Activated CD8-positive, alpha-beta memory T cell treated with anti-CD3 and anti-CD28 coated beads for 24 hours (primary cell): ENCODE measurements around the gene KRR1.
"Not testable (repeated sequence)": the region's sequence is repeated elsewhere in the genome, so short reads cannot be mapped to it uniquely, and the experiment has no call there.

Experiments
- DNase-seq: peaks from one replicate; pipeline ENCODE4 v3.0.0-alpha.2; 2020

Gene KRR1

GRCh38 chr12:75474116-75474515 is 37.3 kb downstream of the KRR1 start:
- DNase-seq: no peak

GRCh38 chr12:75471902-75472890 is 39.2 kb downstream of the KRR1 start:
- no peak for DNase-seq

DNA sequence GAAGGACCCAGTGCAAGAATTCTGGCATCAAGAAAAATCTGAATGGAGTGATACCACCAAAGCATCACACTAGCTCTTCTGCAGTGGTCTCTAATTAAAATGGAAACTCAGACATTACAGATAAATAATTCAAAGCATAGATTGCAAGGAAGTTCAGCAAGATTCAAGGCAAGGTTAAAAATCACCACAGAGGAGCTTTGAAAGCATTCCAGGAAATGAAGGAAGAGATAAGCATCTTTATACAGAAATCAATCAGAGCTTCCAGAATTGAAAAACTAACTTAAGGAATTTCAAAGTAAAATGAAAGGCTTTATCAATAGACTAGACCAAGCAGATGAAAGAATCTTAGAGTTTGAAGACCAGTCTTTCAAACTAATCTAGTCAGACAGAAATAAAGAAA is 51.2 kb downstream of the KRR1 start:
- DNase-seq: no peak

DNA sequence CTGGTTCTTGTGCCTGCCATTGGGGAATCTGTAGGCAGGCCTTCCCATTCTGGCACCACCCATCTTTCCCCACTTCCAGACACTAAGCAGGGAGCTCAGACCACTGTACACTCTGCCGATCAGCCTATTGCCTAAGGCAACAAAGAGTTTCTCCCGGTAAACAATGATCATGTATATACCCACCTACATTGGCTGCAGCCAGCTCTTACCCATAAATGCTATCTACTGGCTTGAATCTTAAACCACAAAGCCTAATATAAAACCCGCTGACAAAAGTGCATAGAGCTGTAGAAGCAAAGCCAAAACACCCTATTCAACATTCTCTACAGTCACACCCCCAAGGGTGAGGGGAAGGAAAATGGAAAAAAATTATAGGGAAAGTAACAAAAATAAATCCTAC is 51.7 kb downstream of the KRR1 start:
- DNase-seq: no peak

- DNase-seq: not testable (repeated sequence)
These were observed 53.5 kb downstream of the KRR1 start for GRCh38 chr12:75457866-75458265.

- no peak for DNase-seq
These were observed 54.2 kb downstream of the KRR1 start for GRCh38 chr12:75457191-75457590.

GRCh38 chr12:75455839-75456238 is 55.6 kb downstream of the KRR1 start:
- DNase-seq: no peak

DNA sequence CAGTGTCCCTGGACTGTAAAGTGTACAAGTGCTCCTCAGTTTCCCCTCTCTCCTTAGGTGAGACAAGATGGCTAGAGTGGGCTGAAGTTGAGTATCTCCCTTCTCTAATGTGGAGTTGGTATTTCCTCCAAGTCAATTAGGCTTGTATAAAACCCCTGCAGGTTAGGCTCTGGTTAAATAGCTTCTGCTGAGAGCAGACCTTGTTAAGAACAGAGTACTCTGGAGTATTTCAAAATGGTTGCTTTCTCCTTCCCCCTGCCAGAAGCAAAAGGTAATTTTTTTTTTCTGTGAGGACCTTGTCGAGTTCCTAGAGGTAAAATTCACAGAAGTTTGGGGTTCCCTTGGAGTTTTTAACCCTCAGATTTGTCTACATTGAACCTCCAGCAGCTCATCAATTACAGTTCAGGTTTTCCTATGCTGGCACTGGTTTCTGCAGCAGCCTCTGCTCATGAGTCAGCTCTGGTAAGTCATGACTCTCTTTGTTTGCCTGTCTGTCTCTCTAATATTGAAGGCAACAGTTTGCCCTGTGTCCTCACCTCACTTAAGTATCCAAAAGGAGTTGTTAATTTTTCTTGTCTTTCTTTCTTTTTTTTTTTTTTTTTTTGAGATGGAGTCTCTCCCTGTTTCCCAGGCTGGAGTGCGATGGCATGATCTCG is 58.6 kb downstream of the KRR1 start:
- DNase-seq: no peak

DNA sequence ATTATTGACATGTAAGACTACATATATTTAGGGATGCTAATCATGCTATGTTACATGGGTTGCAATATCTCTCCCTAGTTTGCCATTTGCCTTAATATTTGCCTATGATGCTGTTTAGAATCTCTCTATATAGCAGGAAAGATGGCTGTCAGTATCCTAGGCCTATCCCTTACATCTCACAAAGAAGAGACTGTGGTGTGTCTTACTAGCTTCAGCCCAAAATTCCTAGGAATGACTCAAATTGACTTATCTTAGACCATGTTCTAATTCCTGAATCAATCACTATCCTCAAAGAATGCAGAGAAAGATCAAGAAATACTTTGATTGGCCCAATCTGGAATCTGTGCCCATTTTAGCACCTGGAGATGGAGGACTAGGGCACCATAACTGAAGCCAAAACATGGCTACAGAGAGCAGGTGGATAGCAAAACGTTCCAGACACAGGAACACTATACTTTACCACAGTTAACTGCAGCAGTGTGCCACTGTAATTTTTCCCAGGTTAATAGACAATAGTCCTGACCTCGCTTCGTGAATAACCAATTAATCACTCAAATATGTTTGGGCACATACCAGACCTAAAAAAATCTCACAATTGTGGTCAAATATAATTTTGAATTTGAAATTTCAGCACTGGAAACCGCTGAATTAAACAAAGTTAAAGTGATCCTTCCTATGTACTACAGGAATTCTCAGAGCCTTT is 63.6 kb downstream of the KRR1 start:
- no peak for DNase-seq

DNA sequence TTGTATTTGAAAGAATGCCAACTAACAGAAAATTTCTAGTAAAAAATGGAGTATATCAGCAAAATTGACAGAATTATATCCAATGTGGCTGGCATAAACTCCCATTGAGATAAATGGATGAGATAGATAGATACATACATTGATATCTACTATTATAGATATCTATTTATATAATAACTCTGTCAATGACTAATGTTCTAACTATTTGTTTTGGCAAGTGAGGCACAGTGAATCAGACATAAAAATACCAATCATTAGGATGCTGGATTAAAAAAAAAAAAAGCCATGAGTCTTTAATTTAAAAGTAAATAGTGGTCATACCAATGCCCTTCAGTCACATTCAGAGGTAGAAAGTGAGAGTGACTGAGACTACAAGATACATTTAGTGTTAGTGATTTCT is 64.6 kb downstream of the KRR1 start:
- no peak for DNase-seq

DNA sequence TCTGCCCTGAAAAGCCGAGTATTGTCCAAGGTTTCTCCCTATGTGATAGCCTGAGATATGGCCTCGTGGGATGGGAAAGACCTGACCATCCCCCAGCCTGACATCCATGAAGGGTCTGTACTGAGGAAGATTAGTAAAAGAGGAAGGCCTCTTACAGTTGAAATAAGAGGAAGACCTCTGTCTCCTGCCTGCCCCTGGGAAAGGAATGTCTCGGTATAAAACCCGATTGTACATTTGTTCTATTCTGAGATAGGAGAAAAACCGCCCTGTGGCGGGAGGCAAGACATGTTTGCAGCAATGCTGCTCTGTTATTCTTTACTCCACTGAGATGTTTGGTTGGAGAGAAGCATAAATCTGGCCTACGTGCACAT is 66.3 kb downstream of the KRR1 start:
- DNase-seq: not testable (repeated sequence)

- DNase-seq: no peak
These were observed 66.8 kb downstream of the KRR1 start for GRCh38 chr12:75444429-75445136.

- DNase-seq: no peak
These were observed 67.7 kb downstream of the KRR1 start for GRCh38 chr12:75443709-75444108.

- DNase-seq: not testable (repeated sequence)
These were observed 69.0 kb downstream of the KRR1 start for GRCh38 chr12:75442454-75442853.

DNA sequence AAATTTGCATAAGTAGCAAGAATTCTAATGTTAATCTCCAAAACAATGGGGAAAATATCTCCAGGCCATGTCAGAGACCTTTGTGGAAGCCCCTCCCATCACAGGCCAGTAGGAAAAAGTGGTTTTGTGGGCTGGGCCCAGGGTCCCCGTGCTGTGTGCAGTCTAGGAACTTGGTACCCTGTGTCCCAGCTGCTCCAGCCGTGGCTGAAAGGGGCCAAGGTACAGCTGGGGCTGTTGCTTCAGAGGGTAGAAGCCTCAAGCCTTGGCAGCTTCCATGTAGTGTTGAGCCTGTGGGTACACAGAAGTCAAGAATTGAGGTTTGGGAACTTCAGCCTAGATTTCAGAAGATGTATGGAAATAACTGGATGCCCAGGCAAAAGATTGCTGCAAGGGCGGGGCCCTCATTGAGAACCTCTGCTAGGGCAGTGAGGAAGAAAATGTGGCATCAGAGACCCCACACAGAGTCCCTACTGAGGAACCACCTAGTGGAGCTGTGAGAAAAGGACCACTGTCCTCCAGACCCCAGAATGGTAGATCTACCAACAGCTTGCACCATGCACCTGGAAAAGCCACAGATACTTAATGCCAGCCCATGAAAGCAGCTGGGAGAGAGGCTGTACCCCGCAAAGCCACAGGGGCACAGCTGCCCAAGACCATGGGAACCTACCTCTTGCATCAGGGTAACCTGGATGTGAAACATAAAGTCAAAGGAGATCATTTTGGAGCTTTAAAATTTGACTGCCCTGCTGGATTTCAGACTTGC is 69.5 kb downstream of the KRR1 start:
- not testable (repeated sequence) for DNase-seq
